Measurements from ENCODE around the gene OR8J1. TPM values are rescaled to one million over a fixed set of nuclear protein-coding genes. Genes with fewer than 3 reads are reported as not detected.
"Not testable (repeated sequence)": the region's sequence is repeated elsewhere in the genome, so short reads cannot be mapped to it uniquely, and the experiment has no call there.

The OR8J1 gene
- total RNA-seq, 1 experiment from 2014 or later, result not detected

DNA sequence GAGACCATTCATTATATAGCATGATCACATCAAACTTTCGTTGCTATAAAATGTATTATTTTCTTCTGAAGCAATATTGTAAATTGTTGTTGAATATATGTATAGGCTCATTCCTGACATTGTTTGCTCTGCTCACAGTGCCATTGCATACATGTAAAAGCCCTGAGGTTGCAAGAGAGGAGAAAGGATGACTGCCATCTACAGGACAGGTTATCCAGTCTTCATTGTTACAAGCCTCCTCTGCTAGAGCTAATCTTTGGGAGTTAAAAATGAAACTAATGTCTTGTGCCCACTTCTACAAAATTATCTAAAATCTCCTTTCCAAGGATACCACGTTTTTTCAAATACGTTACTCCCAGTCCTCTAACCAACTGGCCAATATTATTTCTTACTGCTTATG, 42.0 kb downstream of the OR8J1 start:
- CTCF ChIA-PET, result no interaction called here
- no peak overlapping the region for H3K4me2 ChIP-seq (ENCODE audit: low read length)
- no peak overlapping the region for H3K27ac ChIP-seq (ENCODE audit: low read depth, low read length)
- H3K36me3 ChIP-seq (ENCODE audit: control insufficient read depth in 1 of 2, insufficient read depth in 2 of 2, low read length in 2 of 2), result no peaks in the 10 kb centered on the region
- no TSS peak for BruUV-seq (replicated peaks)
- H3K27me3 ChIP-seq (ENCODE audit: insufficient read depth, low read length), result no peaks in the 10 kb centered on the region
- RAD21 ChIA-PET (ENCODE audit: low non-redundant PET in 1 of 2, low total read pairs in 2 of 2, uncharacterized antibody in 2 of 2, unreplicated experiment in 2 of 2), result no interaction called here
- ATAC-seq (no peak), DNase-seq (ENCODE audit: low read depth, low spot score) (no peak)
- H3K9ac ChIP-seq (ENCODE audit: low read length), result no peak overlapping the region
- H4K20me1 ChIP-seq (ENCODE audit: insufficient read depth), result no peaks in the 10 kb centered on the region
- no peak overlapping the region for H2AFZ ChIP-seq (ENCODE audit: low read depth, low read length, poor library complexity, severe bottlenecking)
- POLR2A ChIA-PET, result no interaction called here
- H3K79me2 ChIP-seq (ENCODE audit: insufficient read depth, low read length), result no peaks in the 10 kb centered on the region
- no peaks in the 10 kb centered on the region for H3K9me2 ChIP-seq (ENCODE audit: insufficient read depth)
- H3K4me1 ChIP-seq (ENCODE audit: control insufficient read depth in 1 of 2, insufficient read depth in 2 of 2, low read length in 2 of 2), result no peaks in the 10 kb centered on the region
- no peak for TF ChIP-seq ZFX (IDR thresholded peaks at IDR 0.05)
- TF ChIP-seq SIN3A (IDR thresholded peaks at IDR 0.05; ENCODE audit: low read depth), result no peak
- TF ChIP-seq SP1 (IDR thresholded peaks at IDR 0.05; ENCODE audit: low read depth), result no peak
- no peak for TF ChIP-seq ZNF274 (IDR thresholded peaks at IDR 0.05; ENCODE audit: low read depth, low read length)
- TF ChIP-seq, protein P1, sequence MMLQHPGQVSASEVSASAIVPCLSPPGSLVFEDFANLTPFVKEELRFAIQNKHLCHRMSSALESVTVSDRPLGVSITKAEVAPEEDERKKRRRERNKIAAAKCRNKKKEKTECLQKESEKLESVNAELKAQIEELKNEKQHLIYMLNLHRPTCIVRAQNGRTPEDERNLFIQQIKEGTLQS (IDR thresholded peaks at IDR 0.05), result no peak
- TF ChIP-seq EGR1 (IDR thresholded peaks at IDR 0.05; ENCODE audit: low read depth), result no peak
- no peak for TF ChIP-seq SRF (IDR thresholded peaks at IDR 0.05; ENCODE audit: low read depth)
- no peak for TF ChIP-seq RAD21 (IDR thresholded peaks at IDR 0.05; ENCODE audit: low read depth)
- no peak for TF ChIP-seq ELF1 (IDR thresholded peaks at IDR 0.05; ENCODE audit: borderline replicate concordance, low read depth)
- TF ChIP-seq, protein P2, sequence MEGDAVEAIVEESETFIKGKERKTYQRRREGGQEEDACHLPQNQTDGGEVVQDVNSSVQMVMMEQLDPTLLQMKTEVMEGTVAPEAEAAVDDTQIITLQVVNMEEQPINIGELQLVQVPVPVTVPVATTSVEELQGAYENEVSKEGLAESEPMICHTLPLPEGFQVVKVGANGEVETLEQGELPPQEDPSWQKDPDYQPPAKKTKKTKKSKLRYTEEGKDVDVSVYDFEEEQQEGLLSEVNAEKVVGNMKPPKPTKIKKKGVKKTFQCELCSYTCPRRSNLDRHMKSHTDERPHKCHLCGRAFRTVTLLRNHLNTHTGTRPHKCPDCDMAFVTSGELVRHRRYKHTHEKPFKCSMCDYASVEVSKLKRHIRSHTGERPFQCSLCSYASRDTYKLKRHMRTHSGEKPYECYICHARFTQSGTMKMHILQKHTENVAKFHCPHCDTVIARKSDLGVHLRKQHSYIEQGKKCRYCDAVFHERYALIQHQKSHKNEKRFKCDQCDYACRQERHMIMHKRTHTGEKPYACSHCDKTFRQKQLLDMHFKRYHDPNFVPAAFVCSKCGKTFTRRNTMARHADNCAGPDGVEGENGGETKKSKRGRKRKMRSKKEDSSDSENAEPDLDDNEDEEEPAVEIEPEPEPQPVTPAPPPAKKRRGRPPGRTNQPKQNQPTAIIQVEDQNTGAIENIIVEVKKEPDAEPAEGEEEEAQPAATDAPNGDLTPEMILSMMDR (IDR thresholded peaks at IDR 0.05 in 2 of 3, conservative IDR thresholded peaks at IDR 0.05 in 1 of 3; ENCODE audit: borderline replicate concordance in 1 of 3, insufficient read depth in 1 of 3, low read depth in 2 of 3, low read length in 2 of 3), result no peak
- TF ChIP-seq, protein P3, sequence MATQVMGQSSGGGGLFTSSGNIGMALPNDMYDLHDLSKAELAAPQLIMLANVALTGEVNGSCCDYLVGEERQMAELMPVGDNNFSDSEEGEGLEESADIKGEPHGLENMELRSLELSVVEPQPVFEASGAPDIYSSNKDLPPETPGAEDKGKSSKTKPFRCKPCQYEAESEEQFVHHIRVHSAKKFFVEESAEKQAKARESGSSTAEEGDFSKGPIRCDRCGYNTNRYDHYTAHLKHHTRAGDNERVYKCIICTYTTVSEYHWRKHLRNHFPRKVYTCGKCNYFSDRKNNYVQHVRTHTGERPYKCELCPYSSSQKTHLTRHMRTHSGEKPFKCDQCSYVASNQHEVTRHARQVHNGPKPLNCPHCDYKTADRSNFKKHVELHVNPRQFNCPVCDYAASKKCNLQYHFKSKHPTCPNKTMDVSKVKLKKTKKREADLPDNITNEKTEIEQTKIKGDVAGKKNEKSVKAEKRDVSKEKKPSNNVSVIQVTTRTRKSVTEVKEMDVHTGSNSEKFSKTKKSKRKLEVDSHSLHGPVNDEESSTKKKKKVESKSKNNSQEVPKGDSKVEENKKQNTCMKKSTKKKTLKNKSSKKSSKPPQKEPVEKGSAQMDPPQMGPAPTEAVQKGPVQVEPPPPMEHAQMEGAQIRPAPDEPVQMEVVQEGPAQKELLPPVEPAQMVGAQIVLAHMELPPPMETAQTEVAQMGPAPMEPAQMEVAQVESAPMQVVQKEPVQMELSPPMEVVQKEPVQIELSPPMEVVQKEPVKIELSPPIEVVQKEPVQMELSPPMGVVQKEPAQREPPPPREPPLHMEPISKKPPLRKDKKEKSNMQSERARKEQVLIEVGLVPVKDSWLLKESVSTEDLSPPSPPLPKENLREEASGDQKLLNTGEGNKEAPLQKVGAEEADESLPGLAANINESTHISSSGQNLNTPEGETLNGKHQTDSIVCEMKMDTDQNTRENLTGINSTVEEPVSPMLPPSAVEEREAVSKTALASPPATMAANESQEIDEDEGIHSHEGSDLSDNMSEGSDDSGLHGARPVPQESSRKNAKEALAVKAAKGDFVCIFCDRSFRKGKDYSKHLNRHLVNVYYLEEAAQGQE (IDR thresholded peaks at IDR 0.05; ENCODE audit: low read depth), result no peak
- TF ChIP-seq, protein P4, sequence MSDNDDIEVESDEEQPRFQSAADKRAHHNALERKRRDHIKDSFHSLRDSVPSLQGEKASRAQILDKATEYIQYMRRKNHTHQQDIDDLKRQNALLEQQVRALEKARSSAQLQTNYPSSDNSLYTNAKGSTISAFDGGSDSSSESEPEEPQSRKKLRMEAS (IDR thresholded peaks at IDR 0.05), result no peak
- no peak for TF ChIP-seq EZH2 (IDR thresholded peaks at IDR 0.05)
- H3K9me3 ChIP-seq (ENCODE audit: control insufficient read depth in 1 of 2, insufficient read depth in 1 of 2, low read depth in 1 of 2, low read length in 2 of 2), result peaks cover 6 to 19% of the 10 kb centered on the region in 2 experiments; a peak in 2 of 4 replicates
- H3K4me3 ChIP-seq (replicated peaks in 1 of 2; ENCODE audit: low read depth in 1 of 2, low read length in 2 of 2), result no peak overlapping the region
- intact Hi-C loops (cut with micrococcal nuclease), result no loop called here

DNA sequence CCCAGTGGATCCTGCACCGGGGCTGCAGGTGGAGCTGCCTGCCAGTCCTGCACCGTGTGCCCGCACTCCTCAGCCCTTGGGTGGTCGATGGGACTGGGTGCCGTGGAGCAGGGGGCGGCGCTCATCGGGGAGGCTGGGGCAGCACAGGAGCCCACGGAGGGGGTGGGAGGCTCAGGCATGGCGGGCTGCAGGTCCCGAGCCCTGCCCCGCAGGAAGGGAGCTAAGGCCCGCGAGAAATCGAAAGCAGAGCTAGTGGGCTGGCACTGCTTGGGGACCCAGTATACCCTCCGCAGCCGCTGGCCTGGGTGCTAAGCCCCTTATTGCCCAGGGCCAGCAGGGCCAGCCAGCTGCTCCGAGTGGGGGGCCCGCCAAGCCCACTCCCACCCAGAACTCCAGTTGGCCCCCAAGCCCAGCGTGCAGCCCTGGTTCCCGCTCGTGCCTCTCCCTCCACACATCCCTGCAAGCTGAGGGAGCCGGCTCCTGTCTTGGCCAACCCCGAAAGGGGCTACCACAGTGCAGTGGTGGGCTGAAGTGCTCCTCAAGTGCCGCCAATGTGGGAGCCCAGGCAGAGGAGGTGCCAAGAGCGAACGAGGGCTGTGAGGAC, 47.9 kb downstream of the OR8J1 start:
- H3K9ac ChIP-seq (ENCODE audit: low read length); RAD21 ChIA-PET (ENCODE audit: low non-redundant PET in 1 of 2, low total read pairs in 2 of 2, uncharacterized antibody in 2 of 2, unreplicated experiment in 2 of 2); DNase-seq (ENCODE audit: low read depth, low spot score); H3K36me3 ChIP-seq (ENCODE audit: control insufficient read depth in 1 of 2, insufficient read depth in 2 of 2, low read length in 2 of 2); H3K4me1 ChIP-seq (ENCODE audit: control insufficient read depth in 1 of 2, insufficient read depth in 2 of 2, low read length in 2 of 2); POLR2A ChIA-PET; H3K27me3 ChIP-seq (ENCODE audit: insufficient read depth, low read length); H4K20me1 ChIP-seq (ENCODE audit: insufficient read depth); H3K4me2 ChIP-seq (ENCODE audit: low read length); H3K79me2 ChIP-seq (ENCODE audit: insufficient read depth, low read length); H3K4me3 ChIP-seq (replicated peaks in 1 of 2; ENCODE audit: low read depth in 1 of 2, low read length in 2 of 2); intact Hi-C loops (cut with micrococcal nuclease); ATAC-seq; H3K9me2 ChIP-seq (ENCODE audit: insufficient read depth); BruUV-seq (replicated peaks); H2AFZ ChIP-seq (ENCODE audit: low read depth, low read length, poor library complexity, severe bottlenecking); CTCF ChIA-PET; H3K27ac ChIP-seq (ENCODE audit: low read depth, low read length): not testable (repeated sequence)
- peaks cover 10 to 15% of the 10 kb centered on the region in 2 experiments; a peak in 3 of 4 replicates for H3K9me3 ChIP-seq (ENCODE audit: control insufficient read depth in 1 of 2, insufficient read depth in 1 of 2, low read depth in 1 of 2, low read length in 2 of 2)

Data from HCT116 (cell line).